MM.1S (cell line): Measurements from ENCODE around the gene HVCN1.

Experiments
- EZH2 ChIP-seq: fragments of 300-600 bp; sonication (generic); optimal IDR thresholded peaks from 2 replicates; pipeline ENCODE3; 2017; ENCODE audit warnings: low read depth, mild to moderate bottlenecking, antibody characterized with exemption, low read length, mixed read lengths
- TF ChIP-seq, protein P1 (sequence below): fragments of 300-600 bp; sonication (generic); IDR thresholded peaks from 2 replicates; pipeline ENCODE4 v1.5.1; 2016; ENCODE audit warnings: antibody characterized with exemption, low read length, mixed read lengths

DNA sequence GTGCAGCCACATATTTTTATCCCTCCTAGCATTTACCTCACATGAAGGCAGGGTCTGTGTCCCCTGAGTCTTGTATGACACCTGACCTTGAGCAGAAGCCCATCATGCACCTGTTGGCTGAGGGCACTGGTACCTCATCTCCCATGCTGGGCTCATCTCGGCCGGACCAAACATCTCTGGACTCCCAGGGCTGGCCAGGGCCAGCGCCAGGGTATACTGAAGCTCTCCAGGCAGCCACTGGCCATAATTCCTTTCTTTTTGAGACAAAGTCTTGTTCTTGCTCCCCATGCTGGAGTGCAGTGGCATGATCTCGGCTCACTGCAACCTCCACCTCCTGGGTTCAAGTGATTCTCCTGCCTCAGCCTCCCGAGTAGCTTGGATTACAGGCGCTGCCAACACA, 22.0 kb downstream of the HVCN1 start:
- TF ChIP-seq, protein P1, sequence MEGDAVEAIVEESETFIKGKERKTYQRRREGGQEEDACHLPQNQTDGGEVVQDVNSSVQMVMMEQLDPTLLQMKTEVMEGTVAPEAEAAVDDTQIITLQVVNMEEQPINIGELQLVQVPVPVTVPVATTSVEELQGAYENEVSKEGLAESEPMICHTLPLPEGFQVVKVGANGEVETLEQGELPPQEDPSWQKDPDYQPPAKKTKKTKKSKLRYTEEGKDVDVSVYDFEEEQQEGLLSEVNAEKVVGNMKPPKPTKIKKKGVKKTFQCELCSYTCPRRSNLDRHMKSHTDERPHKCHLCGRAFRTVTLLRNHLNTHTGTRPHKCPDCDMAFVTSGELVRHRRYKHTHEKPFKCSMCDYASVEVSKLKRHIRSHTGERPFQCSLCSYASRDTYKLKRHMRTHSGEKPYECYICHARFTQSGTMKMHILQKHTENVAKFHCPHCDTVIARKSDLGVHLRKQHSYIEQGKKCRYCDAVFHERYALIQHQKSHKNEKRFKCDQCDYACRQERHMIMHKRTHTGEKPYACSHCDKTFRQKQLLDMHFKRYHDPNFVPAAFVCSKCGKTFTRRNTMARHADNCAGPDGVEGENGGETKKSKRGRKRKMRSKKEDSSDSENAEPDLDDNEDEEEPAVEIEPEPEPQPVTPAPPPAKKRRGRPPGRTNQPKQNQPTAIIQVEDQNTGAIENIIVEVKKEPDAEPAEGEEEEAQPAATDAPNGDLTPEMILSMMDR: no peak
- TF ChIP-seq EZH2: no peak
